ENCODE measurements around the gene PCBP3.
"Not testable (repeated sequence)": the region's sequence is repeated elsewhere in the genome, so short reads cannot be mapped to it uniquely, and the experiment has no call there.

The PCBP3 gene

DNA sequence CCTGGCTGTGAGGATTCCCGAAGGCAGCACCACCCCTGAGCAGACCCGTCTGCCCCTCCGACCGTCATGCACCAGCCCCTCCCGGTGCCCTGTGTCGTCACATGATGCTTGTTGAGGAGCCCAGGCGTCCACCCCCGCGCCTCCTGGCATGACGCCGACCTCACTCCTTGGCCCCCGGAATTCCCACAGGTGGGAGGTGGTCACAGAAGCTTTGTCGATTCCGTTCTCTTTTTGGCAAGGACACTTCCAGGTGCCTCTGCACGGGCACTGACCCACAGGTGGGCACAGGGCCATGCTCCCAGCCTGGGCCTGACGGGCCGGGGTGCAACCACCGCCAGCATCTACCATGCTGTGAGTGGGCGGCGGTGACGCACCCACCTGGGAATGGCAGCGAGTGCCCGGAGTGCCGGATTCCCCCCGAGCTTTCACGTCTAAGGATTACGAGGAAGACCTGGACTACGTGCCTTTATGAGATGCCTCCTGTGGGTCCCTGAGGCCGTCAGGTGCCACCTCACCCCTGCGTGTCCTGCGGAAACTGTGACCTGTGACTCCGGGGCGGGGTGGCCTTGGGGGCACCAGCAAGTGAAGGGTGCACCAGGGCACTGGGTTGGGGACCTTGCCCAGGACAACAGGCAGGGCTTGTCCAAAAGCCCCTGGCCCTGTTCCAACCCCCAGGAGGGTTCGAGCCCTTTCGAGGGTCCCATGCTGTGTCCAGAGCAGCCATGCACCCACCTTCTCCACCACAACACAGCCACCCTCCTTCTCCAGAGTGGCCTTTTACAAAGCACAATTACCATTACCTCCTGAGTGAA is 306.6 kb downstream of the PCBP3 start:
- TF ChIP-seq POLR2A (IDR thresholded peaks at IDR 0.05; ENCODE audit: extremely low read depth, insufficient read length), result no peak
- TF ChIP-seq, protein P1, sequence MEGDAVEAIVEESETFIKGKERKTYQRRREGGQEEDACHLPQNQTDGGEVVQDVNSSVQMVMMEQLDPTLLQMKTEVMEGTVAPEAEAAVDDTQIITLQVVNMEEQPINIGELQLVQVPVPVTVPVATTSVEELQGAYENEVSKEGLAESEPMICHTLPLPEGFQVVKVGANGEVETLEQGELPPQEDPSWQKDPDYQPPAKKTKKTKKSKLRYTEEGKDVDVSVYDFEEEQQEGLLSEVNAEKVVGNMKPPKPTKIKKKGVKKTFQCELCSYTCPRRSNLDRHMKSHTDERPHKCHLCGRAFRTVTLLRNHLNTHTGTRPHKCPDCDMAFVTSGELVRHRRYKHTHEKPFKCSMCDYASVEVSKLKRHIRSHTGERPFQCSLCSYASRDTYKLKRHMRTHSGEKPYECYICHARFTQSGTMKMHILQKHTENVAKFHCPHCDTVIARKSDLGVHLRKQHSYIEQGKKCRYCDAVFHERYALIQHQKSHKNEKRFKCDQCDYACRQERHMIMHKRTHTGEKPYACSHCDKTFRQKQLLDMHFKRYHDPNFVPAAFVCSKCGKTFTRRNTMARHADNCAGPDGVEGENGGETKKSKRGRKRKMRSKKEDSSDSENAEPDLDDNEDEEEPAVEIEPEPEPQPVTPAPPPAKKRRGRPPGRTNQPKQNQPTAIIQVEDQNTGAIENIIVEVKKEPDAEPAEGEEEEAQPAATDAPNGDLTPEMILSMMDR (IDR thresholded peaks at IDR 0.05; ENCODE audit: low read depth, low read length), result no peak
- H3K4me3 ChIP-seq (ENCODE audit: low read depth, low read length), result no peak overlapping the region
- no peak for DNase-seq (ENCODE audit: low read depth)

DNA sequence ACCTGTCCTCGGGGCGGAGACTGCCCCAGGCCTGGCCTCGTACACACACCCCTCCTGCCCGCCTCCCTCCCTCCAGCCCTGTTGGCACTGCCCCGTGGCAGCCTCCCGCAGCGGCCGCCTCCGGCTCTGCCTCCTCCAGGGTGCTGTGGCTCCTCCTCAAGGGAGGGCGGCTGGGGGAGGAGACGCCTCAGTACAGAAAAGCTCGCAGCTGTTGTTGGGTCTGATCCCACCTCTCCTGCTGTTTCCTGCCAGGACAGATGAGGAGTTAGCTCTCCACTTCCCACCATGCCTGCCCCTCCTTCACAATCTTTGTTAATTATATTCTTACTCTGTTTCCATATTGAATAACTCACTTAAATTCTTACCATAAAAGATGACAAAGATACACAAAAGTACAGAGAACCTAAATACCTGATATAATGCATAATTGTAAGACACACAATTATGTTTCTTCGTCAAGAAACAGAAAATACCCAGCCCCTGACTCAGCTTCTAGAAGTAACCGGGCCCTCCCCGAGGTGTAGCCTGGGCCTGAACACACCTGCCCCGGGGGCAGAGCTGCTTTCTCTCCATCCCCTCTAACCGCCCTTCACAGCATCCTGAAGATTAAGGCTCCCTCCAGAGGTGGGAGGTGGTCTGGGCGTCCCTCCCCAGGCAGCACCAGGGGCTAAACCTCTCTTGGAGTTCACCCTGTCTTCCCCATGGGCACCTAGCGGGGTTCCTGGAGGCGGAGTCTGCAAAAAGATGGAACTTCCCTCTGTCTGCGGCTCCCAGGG is 307.4 kb downstream of the PCBP3 start:
- TF ChIP-seq, protein P2, sequence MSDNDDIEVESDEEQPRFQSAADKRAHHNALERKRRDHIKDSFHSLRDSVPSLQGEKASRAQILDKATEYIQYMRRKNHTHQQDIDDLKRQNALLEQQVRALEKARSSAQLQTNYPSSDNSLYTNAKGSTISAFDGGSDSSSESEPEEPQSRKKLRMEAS (IDR thresholded peaks at IDR 0.05; ENCODE audit: low read depth, low read length), result no peak
- no peak for TF ChIP-seq POLR2A (IDR thresholded peaks at IDR 0.05; ENCODE audit: extremely low read depth, insufficient read length)
- TF ChIP-seq, protein P1 (IDR thresholded peaks at IDR 0.05; ENCODE audit: low read depth, low read length), result no peak
- TF ChIP-seq MYC (IDR thresholded peaks at IDR 0.05; ENCODE audit: low read depth, low read length), result no peak
- no peak overlapping the region for H3K4me3 ChIP-seq (ENCODE audit: low read depth, low read length)

DNA sequence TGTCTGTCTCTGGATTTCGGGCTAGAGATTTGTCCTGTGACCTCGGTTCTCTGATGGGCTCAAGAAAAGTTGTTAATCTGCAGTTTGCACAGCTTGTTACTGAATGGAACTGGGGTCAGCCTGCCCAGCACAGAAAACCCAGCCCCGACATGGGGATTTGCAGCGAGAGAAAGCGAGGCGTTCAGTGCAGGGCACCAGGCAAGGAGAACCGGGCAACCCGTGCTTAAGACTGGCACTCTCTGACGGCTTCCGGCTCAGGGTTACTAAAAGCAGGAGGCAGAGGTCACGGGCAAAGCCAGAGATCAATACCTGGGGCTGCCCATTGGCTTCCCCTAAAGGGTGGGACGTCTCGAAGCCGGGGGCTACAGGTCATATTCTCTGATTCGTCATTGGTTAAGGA is 308.2 kb downstream of the PCBP3 start:
- DNase-seq (ENCODE audit: low read depth), result no peak
- TF ChIP-seq, protein P2 (IDR thresholded peaks at IDR 0.05; ENCODE audit: low read depth, low read length), result no peak
- TF ChIP-seq, protein P1 (IDR thresholded peaks at IDR 0.05; ENCODE audit: low read depth, low read length), result no peak
- no peak for TF ChIP-seq MYC (IDR thresholded peaks at IDR 0.05; ENCODE audit: low read depth, low read length)
- TF ChIP-seq POLR2A (IDR thresholded peaks at IDR 0.05; ENCODE audit: extremely low read depth, insufficient read length), result no peak
- H3K4me3 ChIP-seq (ENCODE audit: low read depth, low read length), result no peak overlapping the region

More for the DNA sequence above, 307.4 kb downstream of the PCBP3 start:
- DNase-seq (ENCODE audit: low read depth), result no peak

DNA sequence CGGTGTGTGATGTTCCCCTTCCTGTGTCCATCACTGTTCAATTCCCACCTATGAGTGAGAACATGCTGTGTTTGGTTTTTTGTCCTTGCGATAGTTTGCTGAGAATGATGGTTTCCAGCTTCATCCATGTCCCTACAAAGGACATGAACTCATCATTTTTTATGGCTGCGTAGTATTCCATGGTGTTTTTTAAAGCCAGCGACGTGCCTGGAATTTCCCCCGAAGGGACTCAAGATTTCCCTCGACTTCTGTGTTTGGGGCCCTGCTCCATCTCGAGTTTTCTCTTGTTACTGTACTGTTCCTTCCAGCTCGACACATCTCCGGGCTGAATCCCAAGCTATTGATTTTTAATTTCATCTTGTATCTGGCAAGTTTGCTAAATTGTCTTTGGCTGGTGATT is 309.0 kb downstream of the PCBP3 start:
- H3K4me3 ChIP-seq (ENCODE audit: low read depth, low read length); DNase-seq (ENCODE audit: low read depth): not testable (repeated sequence)

DNA sequence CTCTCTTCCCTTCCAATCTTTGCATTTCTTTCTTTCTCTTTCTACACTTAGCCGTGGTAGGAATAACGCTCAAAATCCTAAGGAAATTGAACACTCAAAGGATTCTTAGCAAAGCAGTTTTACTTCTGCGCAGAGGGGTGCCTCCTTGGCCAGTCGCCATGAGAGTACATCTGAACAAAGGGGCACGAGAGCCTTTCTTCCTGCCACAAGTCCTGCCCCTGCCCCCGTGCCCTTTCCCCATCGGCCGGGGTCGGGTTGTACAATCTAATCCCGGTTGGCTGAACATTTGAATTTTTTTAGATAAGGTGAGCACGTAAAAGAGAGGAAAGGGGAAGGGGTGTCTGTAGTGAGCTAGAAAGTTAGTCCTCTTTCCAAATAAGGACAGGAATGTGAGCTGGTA is 309.4 kb downstream of the PCBP3 start:
- no peak for DNase-seq (ENCODE audit: low read depth)
- H3K4me3 ChIP-seq (ENCODE audit: low read depth, low read length), result no peak overlapping the region

DNA sequence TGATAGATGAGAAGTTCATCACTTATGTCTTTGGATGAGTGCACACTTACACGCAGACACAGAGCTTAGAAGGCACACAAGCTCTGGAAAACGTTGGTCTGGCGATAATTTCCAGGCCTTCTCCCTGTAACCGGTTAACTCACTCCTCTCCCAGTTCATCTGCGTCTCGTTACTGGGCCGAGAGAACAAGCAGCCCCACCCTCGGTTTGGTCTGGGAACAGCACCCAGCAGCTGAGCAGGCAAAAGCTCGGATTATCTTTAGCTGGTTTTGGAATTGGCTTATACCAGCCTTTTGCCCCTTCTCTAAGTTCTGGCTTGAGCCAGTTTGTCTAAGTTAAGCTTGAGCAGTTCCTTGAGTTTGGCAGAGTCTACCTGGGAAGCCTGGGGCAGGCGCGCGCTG is 310.7 kb downstream of the PCBP3 start:
- H3K4me3 ChIP-seq (ENCODE audit: low read depth, low read length), result no peak overlapping the region
- TF ChIP-seq, protein P1 (IDR thresholded peaks at IDR 0.05; ENCODE audit: low read depth, low read length), result no peak
- TF ChIP-seq POLR2A (IDR thresholded peaks at IDR 0.05; ENCODE audit: extremely low read depth, insufficient read length) (no peak), MYC (IDR thresholded peaks at IDR 0.05; ENCODE audit: low read depth, low read length) (no peak)
- TF ChIP-seq, protein P2 (IDR thresholded peaks at IDR 0.05; ENCODE audit: low read depth, low read length), result no peak
- no peak for DNase-seq (ENCODE audit: low read depth)

More for the DNA sequence above, 309.4 kb downstream of the PCBP3 start:
- TF ChIP-seq, protein P2 (IDR thresholded peaks at IDR 0.05; ENCODE audit: low read depth, low read length), result no peak
- TF ChIP-seq, protein P1 (IDR thresholded peaks at IDR 0.05; ENCODE audit: low read depth, low read length), result no peak
- TF ChIP-seq POLR2A (IDR thresholded peaks at IDR 0.05; ENCODE audit: extremely low read depth, insufficient read length) (no peak), MYC (IDR thresholded peaks at IDR 0.05; ENCODE audit: low read depth, low read length) (no peak)
